ENCODE results near the gene RPP25.

Gene RPP25

DNA sequence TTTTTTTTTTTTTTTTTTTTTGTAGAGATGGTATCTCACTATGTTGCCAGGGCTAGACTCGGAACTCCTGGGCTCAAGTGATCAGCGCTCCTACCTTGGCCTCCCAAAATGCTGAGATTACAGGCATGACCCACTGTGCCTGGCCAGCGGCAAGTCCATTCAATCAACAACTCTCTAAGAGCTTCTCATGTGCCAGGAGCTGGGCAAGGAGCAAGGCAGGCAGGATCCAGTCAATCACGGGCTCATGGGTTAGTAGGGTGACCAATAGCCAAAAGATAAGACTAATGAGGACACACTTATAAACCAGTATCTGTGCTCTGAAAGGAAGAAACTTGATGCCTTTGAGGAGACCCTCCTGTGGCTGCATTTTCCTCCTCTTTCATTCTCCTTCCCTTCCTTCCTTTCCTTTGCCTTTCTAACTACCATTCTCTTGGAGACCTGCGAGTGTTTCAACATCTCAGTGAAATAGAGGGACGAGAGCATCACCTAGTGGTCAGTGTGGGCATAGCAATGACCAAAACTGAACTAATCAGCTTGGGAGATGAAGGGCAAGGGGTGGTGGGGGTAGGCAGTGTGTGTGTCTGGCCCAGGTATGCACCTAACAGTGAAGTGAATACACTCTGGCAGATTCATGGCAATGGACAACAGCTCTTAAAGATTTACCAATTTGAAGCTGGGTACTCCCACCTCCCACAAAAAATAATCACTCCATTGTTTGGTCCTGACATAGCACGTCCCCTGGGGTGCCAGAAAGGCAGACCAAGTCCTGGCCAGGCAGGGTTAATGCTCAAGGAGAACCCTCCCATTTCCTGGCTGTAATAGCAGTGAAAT is 6.3 kb downstream of the RPP25 start (continued):
- TF ChIP-seq ZNF626 (tag by site-specific recombination; IDR thresholded peaks at IDR 0.05): no peak
- TF ChIP-seq ZNF776 (tag by site-specific recombination; IDR thresholded peaks at IDR 0.05; ENCODE audit: borderline replicate concordance): no peak
- no peak for TF ChIP-seq SCRT1 (tag by site-specific recombination; IDR thresholded peaks at IDR 0.05; ENCODE audit: borderline replicate concordance)
- no peak for TF ChIP-seq ZNF521 (tag by site-specific recombination; IDR thresholded peaks at IDR 0.05)
- TF ChIP-seq ZNF221 (tag by site-specific recombination; IDR thresholded peaks at IDR 0.05; ENCODE audit: borderline replicate concordance): no peak
- TF ChIP-seq HOXA7 (CRISPR knock-in tag; IDR thresholded peaks at IDR 0.05; ENCODE audit: borderline replicate concordance): no peak
- no peak for TF ChIP-seq TRIM28 (IDR thresholded peaks at IDR 0.05; ENCODE audit: borderline replicate concordance, low read length)
- no peak for TF ChIP-seq ZNF596 (tag by site-specific recombination; IDR thresholded peaks at IDR 0.05)
- no peak for TF ChIP-seq ZNF561 (tag by site-specific recombination; IDR thresholded peaks at IDR 0.05; ENCODE audit: borderline replicate concordance)
- no peak for TF ChIP-seq ZNF202 (tag by site-specific recombination; IDR thresholded peaks at IDR 0.05; ENCODE audit: borderline replicate concordance)
- TF ChIP-seq ZNF2 (tag by site-specific recombination; IDR thresholded peaks at IDR 0.05): 0 out of 2 replicates have a peak, but pooled peaks have one; percentile 64
- TF ChIP-seq, protein P1, sequence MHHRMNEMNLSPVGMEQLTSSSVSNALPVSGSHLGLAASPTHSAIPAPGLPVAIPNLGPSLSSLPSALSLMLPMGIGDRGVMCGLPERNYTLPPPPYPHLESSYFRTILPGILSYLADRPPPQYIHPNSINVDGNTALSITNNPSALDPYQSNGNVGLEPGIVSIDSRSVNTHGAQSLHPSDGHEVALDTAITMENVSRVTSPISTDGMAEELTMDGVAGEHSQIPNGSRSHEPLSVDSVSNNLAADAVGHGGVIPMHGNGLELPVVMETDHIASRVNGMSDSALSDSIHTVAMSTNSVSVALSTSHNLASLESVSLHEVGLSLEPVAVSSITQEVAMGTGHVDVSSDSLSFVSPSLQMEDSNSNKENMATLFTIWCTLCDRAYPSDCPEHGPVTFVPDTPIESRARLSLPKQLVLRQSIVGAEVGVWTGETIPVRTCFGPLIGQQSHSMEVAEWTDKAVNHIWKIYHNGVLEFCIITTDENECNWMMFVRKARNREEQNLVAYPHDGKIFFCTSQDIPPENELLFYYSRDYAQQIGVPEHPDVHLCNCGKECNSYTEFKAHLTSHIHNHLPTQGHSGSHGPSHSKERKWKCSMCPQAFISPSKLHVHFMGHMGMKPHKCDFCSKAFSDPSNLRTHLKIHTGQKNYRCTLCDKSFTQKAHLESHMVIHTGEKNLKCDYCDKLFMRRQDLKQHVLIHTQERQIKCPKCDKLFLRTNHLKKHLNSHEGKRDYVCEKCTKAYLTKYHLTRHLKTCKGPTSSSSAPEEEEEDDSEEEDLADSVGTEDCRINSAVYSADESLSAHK (tag by site-specific recombination; IDR thresholded peaks at IDR 0.05): no peak
- no peak for TF ChIP-seq ZNF473 (tag by site-specific recombination; IDR thresholded peaks at IDR 0.05)
- peak; percentile 100 for TF ChIP-seq ZNF654 (tag by site-specific recombination; IDR thresholded peaks at IDR 0.05; ENCODE audit: low read depth)
- TF ChIP-seq, protein P2, sequence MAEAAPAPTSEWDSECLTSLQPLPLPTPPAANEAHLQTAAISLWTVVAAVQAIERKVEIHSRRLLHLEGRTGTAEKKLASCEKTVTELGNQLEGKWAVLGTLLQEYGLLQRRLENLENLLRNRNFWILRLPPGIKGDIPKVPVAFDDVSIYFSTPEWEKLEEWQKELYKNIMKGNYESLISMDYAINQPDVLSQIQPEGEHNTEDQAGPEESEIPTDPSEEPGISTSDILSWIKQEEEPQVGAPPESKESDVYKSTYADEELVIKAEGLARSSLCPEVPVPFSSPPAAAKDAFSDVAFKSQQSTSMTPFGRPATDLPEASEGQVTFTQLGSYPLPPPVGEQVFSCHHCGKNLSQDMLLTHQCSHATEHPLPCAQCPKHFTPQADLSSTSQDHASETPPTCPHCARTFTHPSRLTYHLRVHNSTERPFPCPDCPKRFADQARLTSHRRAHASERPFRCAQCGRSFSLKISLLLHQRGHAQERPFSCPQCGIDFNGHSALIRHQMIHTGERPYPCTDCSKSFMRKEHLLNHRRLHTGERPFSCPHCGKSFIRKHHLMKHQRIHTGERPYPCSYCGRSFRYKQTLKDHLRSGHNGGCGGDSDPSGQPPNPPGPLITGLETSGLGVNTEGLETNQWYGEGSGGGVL (tag by site-specific recombination; IDR thresholded peaks at IDR 0.05): no peak
- no peak for TF ChIP-seq ZNF174 (tag by site-specific recombination; IDR thresholded peaks at IDR 0.05)
- no peak for TF ChIP-seq ZNF311 (tag by site-specific recombination; IDR thresholded peaks at IDR 0.05; ENCODE audit: borderline replicate concordance)
- TF ChIP-seq ZNF501 (tag by site-specific recombination; IDR thresholded peaks at IDR 0.05): no peak; the same call in 1 of the 2 replicates
- TF ChIP-seq, protein P3, sequence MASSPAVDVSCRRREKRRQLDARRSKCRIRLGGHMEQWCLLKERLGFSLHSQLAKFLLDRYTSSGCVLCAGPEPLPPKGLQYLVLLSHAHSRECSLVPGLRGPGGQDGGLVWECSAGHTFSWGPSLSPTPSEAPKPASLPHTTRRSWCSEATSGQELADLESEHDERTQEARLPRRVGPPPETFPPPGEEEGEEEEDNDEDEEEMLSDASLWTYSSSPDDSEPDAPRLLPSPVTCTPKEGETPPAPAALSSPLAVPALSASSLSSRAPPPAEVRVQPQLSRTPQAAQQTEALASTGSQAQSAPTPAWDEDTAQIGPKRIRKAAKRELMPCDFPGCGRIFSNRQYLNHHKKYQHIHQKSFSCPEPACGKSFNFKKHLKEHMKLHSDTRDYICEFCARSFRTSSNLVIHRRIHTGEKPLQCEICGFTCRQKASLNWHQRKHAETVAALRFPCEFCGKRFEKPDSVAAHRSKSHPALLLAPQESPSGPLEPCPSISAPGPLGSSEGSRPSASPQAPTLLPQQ (tag by site-specific recombination; IDR thresholded peaks at IDR 0.05): peak; percentile 62; the same call in 1 of the 2 replicates
- no peak for TF ChIP-seq SCRT2 (tag by site-specific recombination; IDR thresholded peaks at IDR 0.05)
- TF ChIP-seq, protein P4, sequence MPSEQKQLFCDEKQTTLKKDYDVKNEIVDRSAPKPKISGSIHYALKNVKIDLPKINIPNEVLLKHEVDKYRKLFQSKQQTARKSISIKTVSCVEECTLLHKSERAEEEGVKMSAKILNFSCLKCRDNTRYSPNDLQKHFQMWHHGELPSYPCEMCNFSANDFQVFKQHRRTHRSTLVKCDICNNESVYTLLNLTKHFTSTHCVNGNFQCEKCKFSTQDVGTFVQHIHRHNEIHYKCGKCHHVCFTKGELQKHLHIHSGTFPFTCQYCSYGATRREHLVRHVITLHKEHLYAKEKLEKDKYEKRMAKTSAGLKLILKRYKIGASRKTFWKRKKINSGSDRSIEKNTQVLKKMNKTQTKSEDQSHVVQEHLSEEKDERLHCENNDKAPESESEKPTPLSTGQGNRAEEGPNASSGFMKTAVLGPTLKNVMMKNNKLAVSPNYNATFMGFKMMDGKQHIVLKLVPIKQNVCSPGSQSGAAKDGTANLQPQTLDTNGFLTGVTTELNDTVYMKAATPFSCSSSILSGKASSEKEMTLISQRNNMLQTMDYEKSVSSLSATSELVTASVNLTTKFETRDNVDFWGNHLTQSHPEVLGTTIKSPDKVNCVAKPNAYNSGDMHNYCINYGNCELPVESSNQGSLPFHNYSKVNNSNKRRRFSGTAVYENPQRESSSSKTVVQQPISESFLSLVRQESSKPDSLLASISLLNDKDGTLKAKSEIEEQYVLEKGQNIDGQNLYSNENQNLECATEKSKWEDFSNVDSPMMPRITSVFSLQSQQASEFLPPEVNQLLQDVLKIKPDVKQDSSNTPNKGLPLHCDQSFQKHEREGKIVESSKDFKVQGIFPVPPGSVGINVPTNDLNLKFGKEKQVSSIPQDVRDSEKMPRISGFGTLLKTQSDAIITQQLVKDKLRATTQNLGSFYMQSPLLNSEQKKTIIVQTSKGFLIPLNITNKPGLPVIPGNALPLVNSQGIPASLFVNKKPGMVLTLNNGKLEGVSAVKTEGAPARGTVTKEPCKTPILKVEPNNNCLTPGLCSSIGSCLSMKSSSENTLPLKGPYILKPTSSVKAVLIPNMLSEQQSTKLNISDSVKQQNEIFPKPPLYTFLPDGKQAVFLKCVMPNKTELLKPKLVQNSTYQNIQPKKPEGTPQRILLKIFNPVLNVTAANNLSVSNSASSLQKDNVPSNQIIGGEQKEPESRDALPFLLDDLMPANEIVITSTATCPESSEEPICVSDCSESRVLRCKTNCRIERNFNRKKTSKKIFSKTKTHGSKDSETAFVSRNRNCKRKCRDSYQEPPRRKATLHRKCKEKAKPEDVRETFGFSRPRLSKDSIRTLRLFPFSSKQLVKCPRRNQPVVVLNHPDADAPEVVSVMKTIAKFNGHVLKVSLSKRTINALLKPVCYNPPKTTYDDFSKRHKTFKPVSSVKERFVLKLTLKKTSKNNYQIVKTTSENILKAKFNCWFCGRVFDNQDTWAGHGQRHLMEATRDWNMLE (tag by site-specific recombination; conservative IDR thresholded peaks at IDR 0.05; ENCODE audit: low read depth): no peak
- no peak for TF ChIP-seq ZFP41 (tag by site-specific recombination; IDR thresholded peaks at IDR 0.05; ENCODE audit: borderline replicate concordance)
- TF ChIP-seq YY2 (tag by site-specific recombination; IDR thresholded peaks at IDR 0.05): no peak
- TF ChIP-seq ZXDB (tag by site-specific recombination; IDR thresholded peaks at IDR 0.05): no peak
- TF ChIP-seq ZNF157 (tag by site-specific recombination; IDR thresholded peaks at IDR 0.05): no peak
- no peak for TF ChIP-seq ZNF248 (tag by site-specific recombination; IDR thresholded peaks at IDR 0.05)
- peak; percentile 45; the same call in 1 of the 2 replicates for TF ChIP-seq GLIS1 (tag by site-specific recombination; IDR thresholded peaks at IDR 0.05)
- TF ChIP-seq ZNF404 (tag by site-specific recombination; IDR thresholded peaks at IDR 0.05): no peak
- no peak for TF ChIP-seq ZNF830 (tag by site-specific recombination; IDR thresholded peaks at IDR 0.05; ENCODE audit: low read depth)
- TF ChIP-seq KLF10 (tag by site-specific recombination; IDR thresholded peaks at IDR 0.05): no peak

Measured in HEK293 (cell line).